Panc1 (cell line): ENCODE data around the gene UROS. TPM values are rescaled to one million over a fixed set of nuclear protein-coding genes. Genes with fewer than 3 reads are reported as not detected.

Source experiments
- ATAC-seq: fragments of 200-7000 bp; cut with Tn5 transposase; 2 replicates; pipeline ENCODE4 v1.9.1; 2020; ENCODE audit warnings: mild to moderate bottlenecking, moderate library complexity
- BruUV-seq: library from RNA; stranded (reverse); fragments of 400-500 nt; replicated peaks from 2 replicates; lab custom pipeline; 2021; lab: Mats Ljungman, UMichigan
- CTCF ChIA-PET: fragments of 300-600 bp; sonication (Branson Sonifier 250); formaldehyde crosslinking; loops from one replicate; lab custom pipeline; 2022; ENCODE audit warnings: antibody characterized with exemption; lab: Charles Lee
- POLR2A ChIA-PET: fragments of 300-600 bp; sonication (Branson Sonifier 250); formaldehyde crosslinking; loops from one replicate; lab custom pipeline; 2022; ENCODE audit warnings: antibody characterized with exemption; lab: Charles Lee
- DNase-seq: peaks from one replicate; pipeline ENCODE4 v3.0.0-alpha.2; 2010; ENCODE audit warnings: low read depth, low spot score
- H3K27ac ChIP-seq: 2 replicates; pipeline ENCODE4 v1.5.1; 2011; ENCODE audit warnings: mild to moderate bottlenecking, low read length, inconsistent platforms
- H3K27me3 ChIP-seq: fragments of 200-500 bp; sonication (Bioruptor generic); 2 replicates; pipeline ENCODE4 v1.6.0; 2014; ENCODE audit warnings: low read length, inconsistent platforms; ENCODE audit not compliant: control insufficient read depth, insufficient read depth
- H3K36me3 ChIP-seq: fragments of 200-500 bp; sonication (Bioruptor generic); 2 replicates; pipeline ENCODE4 v1.5.1; 2014; ENCODE audit warnings: inconsistent platforms, mild to moderate bottlenecking, low read length, moderate library complexity; ENCODE audit not compliant: control insufficient read depth, insufficient read depth
- H3K4me1 ChIP-seq: 2 replicates; pipeline ENCODE4 v1.5.1; 2011; ENCODE audit warnings: inconsistent platforms, mild to moderate bottlenecking, low read length, moderate library complexity; ENCODE audit not compliant: control insufficient read depth, insufficient read depth
- H3K4me3 ChIP-seq, 2 experiments: 2 replicates each; pipeline ENCODE4 v1.5.1; 2011 to 2012; ENCODE audit warnings: low read depth in 2 of 2, low read length in 2 of 2, mild to moderate bottlenecking in 2 of 2, inconsistent platforms in 1 of 2, moderate library complexity in 1 of 2
- H3K9me3 ChIP-seq: fragments of 200-500 bp; sonication (Bioruptor generic); 2 replicates; pipeline ENCODE4 v1.5.1; 2014; ENCODE audit warnings: low read depth, mild to moderate bottlenecking, inconsistent platforms, low read length, moderate library complexity; ENCODE audit not compliant: control insufficient read depth, insufficient read depth
- POLR2AphosphoS5 ChIP-seq: IDR thresholded peaks from 2 replicates; pipeline ENCODE4 v1.6.1; 2012; ENCODE audit warnings: mild to moderate bottlenecking, low read depth, low read length, moderate library complexity
- SIN3A ChIP-seq: IDR thresholded peaks from 2 replicates; pipeline ENCODE4 v1.6.1; 2012; ENCODE audit warnings: low read depth, mild to moderate bottlenecking, low read length, moderate library complexity, borderline replicate concordance; ENCODE audit not compliant: insufficient read depth
- TCF7L2 ChIP-seq: IDR thresholded peaks from 2 replicates; pipeline ENCODE4 v1.6.1; 2011; ENCODE audit warnings: mild to moderate bottlenecking, low read depth, low read length, inconsistent platforms
- in situ Hi-C: cut with HindIII; loops from 2 replicates; pipeline ENCODE4 v1.10.0; 2016; ENCODE audit warnings: low sequenced_read_pairs, low pct_unique_long_range_greater_than_20kb
- intact Hi-C: fragments of 100-400 bp; cut with micrococcal nuclease; formaldehyde crosslinking; loops from one replicate; pipeline ENCODE4 v1.10.0; 2022; ENCODE audit not compliant: unreplicated experiment
- total RNA-seq: library from RNA; stranded (reverse); gene quantifications from one replicate; pipeline ENCODE4 v1.2.1, GENCODE V29; 2021; ENCODE audit not compliant: unreplicated experiment
- TF ChIP-seq, protein P1 (sequence below): fragments of 450-650 bp; IDR thresholded peaks from 2 replicates; pipeline ENCODE4 v1.5.1; 2017; ENCODE audit warnings: mild to moderate bottlenecking
- TF ChIP-seq, protein P2 (sequence below), 2 experiments: IDR thresholded peaks; 2 replicates each; pipeline ENCODE4 v1.6.1; 2011 to 2012; ENCODE audit warnings: low read depth in 2 of 2, control low read depth in 1 of 2, low read length in 1 of 2, mild to moderate bottlenecking in 1 of 2, moderate library complexity in 1 of 2; ENCODE audit not compliant: insufficient read depth in 1 of 2

The UROS gene
- total RNA-seq, 1 experiment from 2014 or later: 103 TPM

- ChIA-PET POLR2A (no interaction called here), CTCF (no interaction called here)
- Histone ChIP-seq H3K4me3 (no peak overlapping the region), H3K36me3 (no peaks in the 10 kb centered on the region; the same call in 1 of the 2 replicates), H3K9me3 (no peaks in the 10 kb centered on the region), H3K4me1 (no peaks in the 10 kb centered on the region), H3K27me3 (no peaks in the 10 kb centered on the region), H3K27ac (no peak overlapping the region)
- intact Hi-C loops: no loop called here
- no TSS peak for BruUV-seq
- in situ Hi-C loops: no loop called here
- no peak for ATAC-seq
- TF ChIP-seq POLR2AphosphoS5 (no peak), SIN3A (no peak), TCF7L2 (no peak)
- TF ChIP-seq, protein P1, sequence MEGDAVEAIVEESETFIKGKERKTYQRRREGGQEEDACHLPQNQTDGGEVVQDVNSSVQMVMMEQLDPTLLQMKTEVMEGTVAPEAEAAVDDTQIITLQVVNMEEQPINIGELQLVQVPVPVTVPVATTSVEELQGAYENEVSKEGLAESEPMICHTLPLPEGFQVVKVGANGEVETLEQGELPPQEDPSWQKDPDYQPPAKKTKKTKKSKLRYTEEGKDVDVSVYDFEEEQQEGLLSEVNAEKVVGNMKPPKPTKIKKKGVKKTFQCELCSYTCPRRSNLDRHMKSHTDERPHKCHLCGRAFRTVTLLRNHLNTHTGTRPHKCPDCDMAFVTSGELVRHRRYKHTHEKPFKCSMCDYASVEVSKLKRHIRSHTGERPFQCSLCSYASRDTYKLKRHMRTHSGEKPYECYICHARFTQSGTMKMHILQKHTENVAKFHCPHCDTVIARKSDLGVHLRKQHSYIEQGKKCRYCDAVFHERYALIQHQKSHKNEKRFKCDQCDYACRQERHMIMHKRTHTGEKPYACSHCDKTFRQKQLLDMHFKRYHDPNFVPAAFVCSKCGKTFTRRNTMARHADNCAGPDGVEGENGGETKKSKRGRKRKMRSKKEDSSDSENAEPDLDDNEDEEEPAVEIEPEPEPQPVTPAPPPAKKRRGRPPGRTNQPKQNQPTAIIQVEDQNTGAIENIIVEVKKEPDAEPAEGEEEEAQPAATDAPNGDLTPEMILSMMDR: no peak
- TF ChIP-seq, protein P2, sequence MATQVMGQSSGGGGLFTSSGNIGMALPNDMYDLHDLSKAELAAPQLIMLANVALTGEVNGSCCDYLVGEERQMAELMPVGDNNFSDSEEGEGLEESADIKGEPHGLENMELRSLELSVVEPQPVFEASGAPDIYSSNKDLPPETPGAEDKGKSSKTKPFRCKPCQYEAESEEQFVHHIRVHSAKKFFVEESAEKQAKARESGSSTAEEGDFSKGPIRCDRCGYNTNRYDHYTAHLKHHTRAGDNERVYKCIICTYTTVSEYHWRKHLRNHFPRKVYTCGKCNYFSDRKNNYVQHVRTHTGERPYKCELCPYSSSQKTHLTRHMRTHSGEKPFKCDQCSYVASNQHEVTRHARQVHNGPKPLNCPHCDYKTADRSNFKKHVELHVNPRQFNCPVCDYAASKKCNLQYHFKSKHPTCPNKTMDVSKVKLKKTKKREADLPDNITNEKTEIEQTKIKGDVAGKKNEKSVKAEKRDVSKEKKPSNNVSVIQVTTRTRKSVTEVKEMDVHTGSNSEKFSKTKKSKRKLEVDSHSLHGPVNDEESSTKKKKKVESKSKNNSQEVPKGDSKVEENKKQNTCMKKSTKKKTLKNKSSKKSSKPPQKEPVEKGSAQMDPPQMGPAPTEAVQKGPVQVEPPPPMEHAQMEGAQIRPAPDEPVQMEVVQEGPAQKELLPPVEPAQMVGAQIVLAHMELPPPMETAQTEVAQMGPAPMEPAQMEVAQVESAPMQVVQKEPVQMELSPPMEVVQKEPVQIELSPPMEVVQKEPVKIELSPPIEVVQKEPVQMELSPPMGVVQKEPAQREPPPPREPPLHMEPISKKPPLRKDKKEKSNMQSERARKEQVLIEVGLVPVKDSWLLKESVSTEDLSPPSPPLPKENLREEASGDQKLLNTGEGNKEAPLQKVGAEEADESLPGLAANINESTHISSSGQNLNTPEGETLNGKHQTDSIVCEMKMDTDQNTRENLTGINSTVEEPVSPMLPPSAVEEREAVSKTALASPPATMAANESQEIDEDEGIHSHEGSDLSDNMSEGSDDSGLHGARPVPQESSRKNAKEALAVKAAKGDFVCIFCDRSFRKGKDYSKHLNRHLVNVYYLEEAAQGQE (IDR thresholded peaks at IDR 0.05; ENCODE audit: insufficient read depth in 1 of 2, low read depth in 2 of 2, low read length in 1 of 2): no peak
- DNase-seq: no peak
Observed at GRCh38 chr10:125799451-125800182, 23.4 kb downstream of the UROS start.

DNA sequence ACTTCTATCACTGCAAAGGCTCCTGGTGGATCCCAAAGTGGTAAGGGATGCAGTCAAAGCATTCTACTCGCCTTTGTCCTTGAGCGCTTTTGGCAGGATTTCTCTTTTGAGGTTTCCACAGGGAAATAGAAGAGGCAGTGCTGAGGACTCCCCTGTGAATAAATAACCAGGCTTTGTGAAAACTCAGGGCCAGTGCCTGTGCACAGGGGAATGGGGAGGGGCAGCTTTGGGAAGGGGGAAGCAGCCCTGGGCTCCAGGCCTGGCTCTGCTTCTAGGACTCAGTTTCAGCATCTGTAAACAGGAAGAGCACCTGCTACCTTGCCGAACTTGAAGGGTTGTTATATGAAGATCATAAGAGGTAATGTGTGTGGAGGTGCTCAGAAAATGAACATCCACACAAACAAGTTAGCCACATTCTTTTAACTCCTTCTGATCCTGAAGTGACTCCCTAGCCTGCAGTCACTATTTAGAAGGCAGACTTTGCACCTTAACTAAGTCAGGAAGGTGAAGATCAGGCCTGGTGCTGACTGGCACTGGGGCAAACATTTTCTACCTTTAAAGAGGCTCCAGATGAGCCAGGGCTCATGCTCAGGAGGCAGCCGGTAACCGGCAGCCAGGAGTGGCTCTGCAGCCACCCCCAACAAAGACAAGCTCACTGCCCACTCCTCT, 24.9 kb downstream of the UROS start:
- in situ Hi-C loops: no loop called here
- BruUV-seq: no TSS peak
- CTCF ChIA-PET: no interaction called here
- peaks cover 5% of the 10 kb centered on the region for H3K36me3 ChIP-seq
- no peak overlapping the region for H3K4me3 ChIP-seq
- H3K27me3 ChIP-seq: no peaks in the 10 kb centered on the region
- no peaks in the 10 kb centered on the region for H3K9me3 ChIP-seq
- ATAC-seq: no peak
- POLR2A ChIA-PET: no interaction called here
- DNase-seq: no peak
- no peaks in the 10 kb centered on the region for H3K4me1 ChIP-seq
- no peak overlapping the region for H3K27ac ChIP-seq
- intact Hi-C loops: no loop called here
- TF ChIP-seq, protein P2 (IDR thresholded peaks at IDR 0.05; ENCODE audit: insufficient read depth in 1 of 2, low read depth in 2 of 2, low read length in 1 of 2): no peak
- TF ChIP-seq TCF7L2 (no peak), SIN3A (no peak), POLR2AphosphoS5 (no peak)
- TF ChIP-seq, protein P1: no peak
